DOHH2 (cell line): Measurements from ENCODE around the gene CHRM1.

Experiments
- H3F3A ChIP-seq: fragments of 200-600 bp; sonication (generic), shearing (Covaris generic); 2 replicates; pipeline ENCODE4 v1.6.0; 2016; ENCODE audit warnings: antibody characterized with exemption, mild to moderate bottlenecking; ENCODE audit not compliant: control insufficient read depth, insufficient read depth
- H3K27ac ChIP-seq: fragments of 200-600 bp; sonication (generic); 2 replicates; pipeline ENCODE4 v1.5.1; 2014; ENCODE audit warnings: low read depth, mild to moderate bottlenecking, low read length, moderate library complexity
- H3K27me3 ChIP-seq: fragments of 200-600 bp; sonication (generic); 2 replicates; pipeline ENCODE4 v1.6.1; 2014; ENCODE audit warnings: mild to moderate bottlenecking, low read length, mixed read lengths; ENCODE audit not compliant: control insufficient read depth
- H3K36me3 ChIP-seq: fragments of 200-600 bp; sonication (generic); 2 replicates; pipeline ENCODE4 v1.6.1; 2014; ENCODE audit warnings: mild to moderate bottlenecking, low read length, moderate library complexity, mixed read lengths; ENCODE audit not compliant: control insufficient read depth
- H3K4me1 ChIP-seq: fragments of 200-600 bp; sonication (generic); 2 replicates; pipeline ENCODE4 v1.6.1; 2014; ENCODE audit warnings: mild to moderate bottlenecking, low read length, mixed read lengths; ENCODE audit not compliant: control insufficient read depth
- H3K4me2 ChIP-seq: fragments of 200-600 bp; sonication (generic); 2 replicates; pipeline ENCODE4 v1.6.0; 2014; ENCODE audit warnings: mild to moderate bottlenecking, low read length, moderate library complexity
- H3K4me3 ChIP-seq: fragments of 200-600 bp; sonication (generic); 2 replicates; pipeline ENCODE4 v1.5.1; 2014; ENCODE audit warnings: mild to moderate bottlenecking, low read length, mixed read lengths
- H3K79me2 ChIP-seq: fragments of 200-600 bp; sonication (generic); 2 replicates; pipeline ENCODE4 v1.6.1; 2014; ENCODE audit warnings: mild to moderate bottlenecking, low read length, mixed read lengths; ENCODE audit not compliant: control insufficient read depth
- H3K9me2 ChIP-seq: fragments of 200-600 bp; sonication (generic); replicated peaks from 2 replicates; pipeline ENCODE4 v1.6.1; 2014; ENCODE audit warnings: mild to moderate bottlenecking, low read length, mixed read lengths; ENCODE audit not compliant: control insufficient read depth
- H3K9me3 ChIP-seq: fragments of 200-600 bp; sonication (generic); 2 replicates; pipeline ENCODE4 v1.6.1; 2014; ENCODE audit warnings: antibody characterized with exemption, low read length, mixed read lengths; ENCODE audit not compliant: control insufficient read depth, insufficient read depth
- H4K20me1 ChIP-seq: fragments of 200-600 bp; sonication (generic); 2 replicates; pipeline ENCODE4 v1.6.0; 2014; ENCODE audit warnings: low read depth, mild to moderate bottlenecking, antibody characterized with exemption, low read length, moderate library complexity; ENCODE audit not compliant: control insufficient read depth, insufficient read depth
- CTCF ChIP-seq: fragments of 200-600 bp; sonication (generic); IDR thresholded peaks from one replicate; pipeline ENCODE4 v1.5.1; 2014; ENCODE audit warnings: antibody characterized with exemption, mild to moderate bottlenecking, low read depth, low read length; ENCODE audit not compliant: poor library complexity, severe bottlenecking
- EZH2phosphoT487 ChIP-seq: fragments of 200-600 bp; sonication (generic); IDR thresholded peaks from 2 replicates; pipeline ENCODE4 v1.6.1; 2017; ENCODE audit warnings: borderline replicate concordance, mild to moderate bottlenecking, antibody characterized with exemption, low read length, moderate library complexity, mixed read lengths

The CHRM1 gene

GRCh38 chr11:62930666-62931065, 9.5 kb upstream of the CHRM1 start:
- Histone ChIP-seq H3K27me3 (peaks cover 32% of the 10 kb centered on the region), H3K4me2 (no peak overlapping the region), H3F3A (no peaks in the 10 kb centered on the region), H3K9me3 (no peaks in the 10 kb centered on the region), H4K20me1 (no peaks in the 10 kb centered on the region), H3K9me2 (no peaks in the 10 kb centered on the region), H3K4me1 (no peaks in the 10 kb centered on the region), H3K27ac (no peak overlapping the region), H3K36me3 (no peaks in the 10 kb centered on the region), H3K4me3 (no peak overlapping the region), H3K79me2 (no peaks in the 10 kb centered on the region)
- TF ChIP-seq EZH2phosphoT487 (no peak), CTCF (no peak)

DNA sequence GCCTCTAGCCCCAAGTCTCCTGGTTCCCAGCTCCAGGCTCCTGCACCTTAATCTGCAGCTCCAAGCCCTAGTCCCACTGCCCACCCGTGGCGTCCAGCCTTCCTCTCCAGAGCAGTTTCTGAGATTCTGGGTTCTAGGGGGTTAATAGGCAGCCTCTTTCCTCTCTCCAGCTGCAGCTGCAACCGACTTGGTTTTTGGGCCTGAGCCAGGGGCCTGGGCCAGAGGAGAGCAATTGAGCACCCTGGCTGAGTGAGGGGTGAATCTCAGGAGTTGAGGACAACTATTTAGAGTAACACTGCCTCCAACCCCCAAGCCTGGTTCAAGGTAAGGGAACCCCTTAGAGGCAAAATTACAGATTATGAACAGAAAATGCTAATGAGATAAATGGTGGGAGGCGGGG, 9.0 kb upstream of the CHRM1 start:
- peaks cover 37% of the 10 kb centered on the region for H3K27me3 ChIP-seq
- H3K4me1 ChIP-seq = no peaks in the 10 kb centered on the region
- no peaks in the 10 kb centered on the region for H3K36me3 ChIP-seq
- H4K20me1 ChIP-seq = no peaks in the 10 kb centered on the region
- no peaks in the 10 kb centered on the region for H3K9me3 ChIP-seq
- no peaks in the 10 kb centered on the region for H3K79me2 ChIP-seq
- TF ChIP-seq CTCF (no peak), EZH2phosphoT487 (no peak)
- no peak overlapping the region for H3K4me3 ChIP-seq
- no peaks in the 10 kb centered on the region for H3K9me2 ChIP-seq
- H3K27ac ChIP-seq = no peak overlapping the region
- no peaks in the 10 kb centered on the region for H3F3A ChIP-seq
- no peak overlapping the region for H3K4me2 ChIP-seq

GRCh38 chr11:62928011-62928410, 6.8 kb upstream of the CHRM1 start:
- Histone ChIP-seq H3K9me2 (no peaks in the 10 kb centered on the region), H3F3A (no peaks in the 10 kb centered on the region), H4K20me1 (no peaks in the 10 kb centered on the region), H3K27me3 (peaks cover 47% of the 10 kb centered on the region), H3K4me3 (no peak overlapping the region), H3K4me2 (no peak overlapping the region), H3K27ac (no peak overlapping the region), H3K36me3 (no peaks in the 10 kb centered on the region), H3K79me2 (no peaks in the 10 kb centered on the region), H3K4me1 (peaks cover 9% of the 10 kb centered on the region), H3K9me3 (no peaks in the 10 kb centered on the region)
- TF ChIP-seq CTCF (no peak), EZH2phosphoT487 (no peak)
